GM12878 (cell line): ENCODE data around the gene MRPL50. TPM values are rescaled to one million over a fixed set of nuclear protein-coding genes. Genes with fewer than 3 reads are reported as not detected.
A peak's percentile ranks its signal among the peaks of the same experiment; 100 is the strongest.

Experiments used
- ATAC-seq: fragments of 200-7000 bp; cut with Tn5 transposase; 3 replicates; pipeline ENCODE4 v1.9.1; 2020; ENCODE audit warnings: mild to moderate bottlenecking, moderate library complexity
- BruUV-seq: library from RNA; stranded (reverse); fragments of 400-500 nt; replicated peaks from 2 replicates; lab custom pipeline; 2021; lab: Mats Ljungman, UMichigan
- CTCF ChIA-PET: fragments of 300-600 bp; sonication (Branson Sonifier 250); formaldehyde crosslinking; extraction: SDS; loops from one replicate; lab custom pipeline; 2021; ENCODE audit warnings: inconsistent platforms; lab: Yijun Ruan, JAX
- POLR2A ChIA-PET: fragments of 350-600 bp; formaldehyde crosslinking; extraction: SDS; loops from one replicate; lab custom pipeline; 2021; ENCODE audit warnings: inconsistent platforms; lab: Charles Lee
- RAD21 ChIA-PET: fragments of 300-600 bp; sonication (Branson Sonifier 250); formaldehyde crosslinking; loops from one replicate; lab custom pipeline; 2023; ENCODE audit warnings: antibody characterized with exemption; ENCODE audit not compliant: unreplicated experiment; lab: Charles Lee
- SMC1A ChIA-PET: fragments of 300-600 bp; sonication (Branson Sonifier 250); formaldehyde crosslinking; loops from one replicate; lab custom pipeline; 2023; ENCODE audit not compliant: unreplicated experiment, uncharacterized antibody; lab: Charles Lee
- DNase-seq: peaks from one replicate; pipeline ENCODE4 v3.0.0-alpha.2; 2011; ENCODE audit warnings: low read depth, low spot score
- FAIRE-seq: peaks from 3 replicates; lab custom pipeline; 2011; peaks lifted over from hg19 to GRCh38; lab: Jason Lieb, UNC
- H2AFZ ChIP-seq: 2 replicates; pipeline ENCODE4 v1.6.0; 2011; ENCODE audit warnings: low read depth, low read length, control low read depth; ENCODE audit not compliant: control insufficient read depth
- H3K27ac ChIP-seq: 2 replicates; pipeline ENCODE4 v1.5.1; 2011; ENCODE audit warnings: control low read depth; ENCODE audit not compliant: control insufficient read depth, insufficient read depth
- H3K27me3 ChIP-seq, 2 experiments: replicated peaks in 1 of 2; 2 replicates each; pipeline versions ENCODE4 v1.6.0 to v1.6.1; 2011; ENCODE audit warnings: low read length in 1 of 2; ENCODE audit not compliant: control insufficient read depth in 2 of 2, insufficient read depth in 2 of 2
- H3K36me3 ChIP-seq, 2 experiments: 2 replicates each; pipeline ENCODE4 v1.5.1; 2011; ENCODE audit warnings: low read length in 1 of 2; ENCODE audit not compliant: control insufficient read depth in 2 of 2, insufficient read depth in 2 of 2
- H3K4me1 ChIP-seq: 2 replicates; pipeline ENCODE4 v1.6.1; 2011; ENCODE audit warnings: mild to moderate bottlenecking, low read length, moderate library complexity, mixed read lengths; ENCODE audit not compliant: control insufficient read depth, insufficient read depth
- H3K4me2 ChIP-seq: 2 replicates; pipeline ENCODE4 v1.6.0; 2011; ENCODE audit warnings: control low read depth; ENCODE audit not compliant: control insufficient read depth, insufficient read depth
- H3K4me3 ChIP-seq: fragments of 200-600 bp; sonication (generic); 2 replicates; pipeline ENCODE4 v1.5.1; 2016
- H3K79me2 ChIP-seq: 2 replicates; pipeline ENCODE4 v1.6.0; 2011; ENCODE audit warnings: low read length; ENCODE audit not compliant: control insufficient read depth, insufficient read depth
- H3K9ac ChIP-seq: 2 replicates; pipeline ENCODE4 v1.8.0; 2011; ENCODE audit warnings: low read length, control low read depth, mixed read lengths; ENCODE audit not compliant: control insufficient read depth, insufficient read depth
- H3K9me3 ChIP-seq: replicated peaks from 3 replicates; pipeline ENCODE4 v1.5.1; 2011; ENCODE audit warnings: mild to moderate bottlenecking, low read length; ENCODE audit not compliant: control insufficient read depth, insufficient read depth
- H4K20me1 ChIP-seq: 2 replicates; pipeline ENCODE4 v1.6.0; 2011; ENCODE audit not compliant: control insufficient read depth, insufficient read depth
- ASH2L ChIP-seq: fragments of 300-600, 200-600 bp; sonication (generic); IDR thresholded peaks from 2 replicates; pipeline ENCODE4 v1.6.1; 2017; ENCODE audit warnings: low read depth, mild to moderate bottlenecking, borderline replicate concordance
- BMI1 ChIP-seq: fragments of 450-650 bp; IDR thresholded peaks from 2 replicates; pipeline ENCODE4 v1.6.1; 2016; ENCODE audit warnings: mild to moderate bottlenecking, moderate library complexity, borderline replicate concordance
- CHD4 ChIP-seq: fragments of 200-600 bp; sonication (generic); IDR thresholded peaks from 2 replicates; pipeline ENCODE4 v1.6.1; 2016; ENCODE audit warnings: mild to moderate bottlenecking
- FOS ChIP-seq: IDR thresholded peaks from 3 replicates; pipeline ENCODE4 v1.6.1; 2011; ENCODE audit warnings: borderline replicate concordance; ENCODE audit not compliant: insufficient read length; ENCODE audit errors: extremely low read depth
- JUND ChIP-seq: IDR thresholded peaks from 2 replicates; pipeline ENCODE4 v1.6.1; 2012; ENCODE audit warnings: low read depth, mild to moderate bottlenecking, low read length, improper control_type of control experiment, moderate library complexity
- MAX ChIP-seq: IDR thresholded peaks from 2 replicates; pipeline ENCODE4 v1.6.1; 2012; ENCODE audit warnings: low read depth, low read length, improper control_type of control experiment
- MEF2B ChIP-seq: fragments of 450-650 bp; IDR thresholded peaks from 2 replicates; pipeline ENCODE4 v1.6.1; 2018; ENCODE audit warnings: mild to moderate bottlenecking, moderate library complexity; ENCODE audit not compliant: partially characterized antibody, poor library complexity, severe bottlenecking
- RUNX3 ChIP-seq: IDR thresholded peaks from 2 replicates; pipeline ENCODE4 v1.6.1; 2012; ENCODE audit warnings: low read length, inconsistent platforms
- SIN3A ChIP-seq: IDR thresholded peaks from 2 replicates; pipeline ENCODE4 v1.6.1; 2012; ENCODE audit warnings: low read depth, low read length, improper control_type of control experiment
- TCF12 ChIP-seq: IDR thresholded peaks from 2 replicates; pipeline ENCODE4 v1.6.1; 2011; ENCODE audit warnings: low read depth, mild to moderate bottlenecking, low read length
- USF1 ChIP-seq: IDR thresholded peaks from 2 replicates; pipeline ENCODE4 v1.6.1; 2011; ENCODE audit warnings: borderline replicate concordance, low read depth, mild to moderate bottlenecking, moderate library complexity, mixed read lengths, low read length; ENCODE audit not compliant: insufficient read depth; ENCODE audit errors: extremely low read length
- ZBTB11 ChIP-seq: fragments of 450-650 bp; formaldehyde crosslinking; IDR thresholded peaks from 2 replicates; pipeline ENCODE4 v1.5.0; 2022; ENCODE audit warnings: mild to moderate bottlenecking, missing genetic modification characterization
- ZNF217 ChIP-seq: fragments of 450-650 bp; IDR thresholded peaks from 2 replicates; pipeline ENCODE4 v1.6.1; 2017; ENCODE audit warnings: antibody characterized with exemption, mild to moderate bottlenecking
- ZNF274 ChIP-seq: IDR thresholded peaks from one replicate; pipeline ENCODE4 v1.8.0; 2011; ENCODE audit not compliant: insufficient read length, insufficient read depth
- ZNF622 ChIP-seq: fragments of 450-650 bp; IDR thresholded peaks from 2 replicates; pipeline ENCODE4 v1.6.1; 2017; ENCODE audit warnings: mild to moderate bottlenecking, inconsistent platforms
- ZNF687 ChIP-seq: fragments of 450-650 bp; IDR thresholded peaks from 2 replicates; pipeline ENCODE4 v1.6.1; 2017; ENCODE audit warnings: mild to moderate bottlenecking, moderate library complexity
- WGBS: methylation state at CpG from one replicate; pipeline ENCODE4 v1.1.6; 2016; ENCODE audit warnings: low lambda C conversion rate; ENCODE audit not compliant: insufficient replicate concordance, insufficient coverage; ENCODE audit errors: missing lambda C conversion rate; 5-methylcytosine and 5-hydroxymethylcytosine counted together
- in situ Hi-C: fragments of 300-500 bp; cut with MboI; formaldehyde crosslinking; loops from 9 replicates; pipeline ENCODE4 v1.14.3; 2018; ENCODE audit warnings: mixed read lengths
- intact Hi-C: fragments of 100-400 bp; cut with micrococcal nuclease; formaldehyde crosslinking; loops from one replicate; pipeline ENCODE4 v1.14.2; 2022; ENCODE audit not compliant: unreplicated experiment
- polyA plus RNA-seq, 11 experiments: library from polyadenylated mRNA; depleted of rRNA in 4 of 11; unstranded in 6 of 11; stranded (reverse) in 5 of 11; fragments of >200 nt; fragmentation: Nextera tagmentation in 4 of 11; fragmentation: Illumina TruSeq in 1 of 11; extraction: Ambion mirVana in 4 of 11; extraction: Trizol in 1 of 11; gene quantifications; 1 replicate in 1 of 11; 2 replicates in 10 of 11; pipeline versions ENCODE4 v1.2.1 to v1.2.3, GENCODE V29; 2011 to 2016; ENCODE audit warnings: inconsistent platforms in 2 of 11, missing spikeins in 2 of 11, low read depth in 1 of 11
- total RNA-seq, 4 experiments: library from RNA; depleted of rRNA in 3 of 4; stranded (reverse); fragments of >200 nt in 3 of 4; fragmentation: Illumina TruSeq in 1 of 4; extraction: Trizol in 1 of 4; gene quantifications; 2 replicates each; pipeline versions ENCODE4 v1.2.1 to v1.2.3, GENCODE V29; 2013 to 2021

MRPL50 gene
- total and polyA plus RNA-seq, 10 of the 15 experiments (the other 5 are each of a cell fraction or from before 2014, with no cell fraction given): 12.8 to 79.4 (median 27.9) TPM

- WGBS: 0% methylated on average over 4 of the region's 4 CpGs
- in situ Hi-C loops (loop anchor here (5.0 kb wide), 1 partner anchor 135 kb away; the partner anchor contains the start of gene RNF20), intact Hi-C loops (loop anchor here (2.0 to 5.0 kb wide), 2 partner anchors 50 to 135 kb away; partner anchors contain the start of gene RNF20)
- ATAC-seq (no peak), FAIRE-seq (no peak), DNase-seq (no peak)
- no TSS peak for BruUV-seq
- no peaks in the 10 kb centered on the region for H4K20me1 ChIP-seq
- no peaks in the 10 kb centered on the region for H3K27me3 ChIP-seq
- H3K27ac ChIP-seq: peak overlapping the region; percentile 84
- H2AFZ ChIP-seq: peak overlapping the region; percentile 97
- ChIA-PET CTCF (interaction anchor here (1.2 to 3.6 kb wide), 3 partner anchors 9 to 48 kb away, joined by 4 to 23 read pairs (median 5); no protein-coding TSS in a partner anchor), RAD21 (interaction anchor here (0.6 to 3.0 kb wide), 4 partner anchors 10 to 137 kb away, joined by 3 to 14 read pairs (median 5); no protein-coding TSS in a partner anchor), POLR2A (no interaction called here), SMC1A (interaction anchor here (1.9 to 2.2 kb wide), 3 partner anchors 9 to 49 kb away, joined by 8 to 12 read pairs (median 9); no protein-coding TSS in a partner anchor)
- peaks cover 0 to 14% of the 10 kb centered on the region in 2 experiments; a peak in 1 of 4 replicates for H3K36me3 ChIP-seq
- H3K79me2 ChIP-seq: peaks cover 73% of the 10 kb centered on the region
- H3K9me3 ChIP-seq: peaks cover 9% of the 10 kb centered on the region; the same call in 2 of the 3 replicates
- H3K4me3 ChIP-seq: peak overlapping the region; percentile 90
- H3K4me2 ChIP-seq: peak overlapping the region; percentile 40
- peak overlapping the region; percentile 87 for H3K9ac ChIP-seq
- 0 out of 2 replicates have a peak, but pooled peaks cover 3% of the 10 kb centered on the region for H3K4me1 ChIP-seq
- TF ChIP-seq ZNF274 (no peak), MEF2B (no peak), ZBTB11 (CRISPR knock-in tag) (no peak), RUNX3 (no peak), ZNF687 (no peak), MAX (no peak), JUND (no peak), SIN3A (no peak), USF1 (no peak), ZNF622 (no peak), FOS (no peak), BMI1 (no peak), ZNF217 (no peak), CHD4 (no peak), ASH2L (no peak), TCF12 (no peak)
Observed at GRCh38 chr9:101397746-101398067, 711 bp downstream of the MRPL50 start.
